Activated CD8-positive, alpha-beta T cell treated with anti-CD3 and anti-CD28 coated beads, Interleukin-2, amount 10 ng/mL, durations not matched to agents 7 days and 5 days (primary cell): ENCODE measurements around the gene HOXC10. TPM values are rescaled to one million over a fixed set of nuclear protein-coding genes. Genes with fewer than 3 reads are reported as not detected.

Experiments
- ATAC-seq: fragments of 150-1000 bp; cut with Tn5 transposase; one replicate; pipeline ENCODE4 v1.10.0; 2021; ENCODE audit warnings: moderate library complexity
- CTCF ChIA-PET: fragments of 350-600 bp; sonication (Branson Sonifier 250); formaldehyde crosslinking; loops from one replicate; lab custom pipeline; 2021; ENCODE audit warnings: antibody characterized with exemption; lab: Charles Lee
- POLR2A ChIA-PET: fragments of 350-600 bp; sonication (Branson Sonifier 250); formaldehyde crosslinking; loops from one replicate; lab custom pipeline; 2021; ENCODE audit warnings: antibody characterized with exemption; lab: Charles Lee
- DNase-seq: peaks from one replicate; pipeline ENCODE4 v3.0.0-alpha.2; 2020
- H3K27ac Mint-ChIP-seq: one replicate; pipeline ENCODE4 v1.8.0; 2021; ENCODE audit warnings: mild to moderate bottlenecking, mixed read lengths
- H3K27me3 Mint-ChIP-seq: one replicate; pipeline ENCODE4 v1.8.0; 2021; ENCODE audit warnings: low read depth, mixed read lengths
- H3K36me3 Mint-ChIP-seq: one replicate; pipeline ENCODE4 v1.8.0; 2021; ENCODE audit warnings: low read depth, mixed read lengths
- H3K4me1 Mint-ChIP-seq: one replicate; pipeline ENCODE4 v1.8.0; 2021; ENCODE audit warnings: low read depth, mixed read lengths
- H3K4me3 Mint-ChIP-seq: one replicate; pipeline ENCODE4 v1.8.0; 2021; ENCODE audit warnings: mild to moderate bottlenecking, mixed read lengths
- H3K9me3 Mint-ChIP-seq: one replicate; pipeline ENCODE4 v1.8.0; 2022; ENCODE audit warnings: mixed read lengths; ENCODE audit not compliant: insufficient read depth
- total RNA-seq, 2 experiments: library from RNA; stranded (reverse); gene quantifications; one replicate each; pipeline ENCODE4 v1.2.3, GENCODE V29; 2021

Gene HOXC10
- total RNA-seq, 2 experiments from 2014 or later, result not detected

GRCh38 chr12:53968214-53969127, 16.5 kb upstream of the HOXC10 start:
- Mint-ChIP-seq H3K4me1 (peaks cover 26% of the 10 kb centered on the region), H3K27me3 (peaks cover 98% of the 10 kb centered on the region), H3K9me3 (no peaks in the 10 kb centered on the region), H3K4me3 (no peak overlapping the region), H3K36me3 (peaks cover 7% of the 10 kb centered on the region), H3K27ac (no peak overlapping the region)
- DNase-seq (no peak), ATAC-seq (no peak)
- CTCF ChIA-PET, result interaction anchor here (0.9 kb wide), 1 partner anchor 232 kb away, joined by 3 read pairs; no protein-coding TSS in a partner anchor
- POLR2A ChIA-PET, result interaction anchor here (0.8 kb wide), 1 partner anchor 9 kb away, joined by 3 read pairs; no protein-coding TSS in a partner anchor

GRCh38 chr12:53969588-53970259, 15.2 kb upstream of the HOXC10 start:
- H3K4me3 Mint-ChIP-seq, result no peak overlapping the region
- ChIA-PET CTCF (no interaction called here), POLR2A (no interaction called here)
- peaks cover 7% of the 10 kb centered on the region for H3K36me3 Mint-ChIP-seq
- peaks cover 18% of the 10 kb centered on the region for H3K4me1 Mint-ChIP-seq
- no peaks in the 10 kb centered on the region for H3K9me3 Mint-ChIP-seq
- no peak for DNase-seq
- H3K27me3 Mint-ChIP-seq, result peaks cover 94% of the 10 kb centered on the region
- no peak for ATAC-seq
- H3K27ac Mint-ChIP-seq, result no peak overlapping the region

GRCh38 chr12:53970451-53970850, 14.5 kb upstream of the HOXC10 start:
- peaks cover 7% of the 10 kb centered on the region for H3K36me3 Mint-ChIP-seq
- DNase-seq, result no peak
- peaks cover 91% of the 10 kb centered on the region for H3K27me3 Mint-ChIP-seq
- peaks cover 18% of the 10 kb centered on the region for H3K4me1 Mint-ChIP-seq
- H3K4me3 Mint-ChIP-seq, result no peak overlapping the region
- no peak overlapping the region for H3K27ac Mint-ChIP-seq
- CTCF ChIA-PET, result no interaction called here
- no peaks in the 10 kb centered on the region for H3K9me3 Mint-ChIP-seq
- no peak for ATAC-seq
- POLR2A ChIA-PET, result no interaction called here

GRCh38 chr12:53971129-53971528, 13.8 kb upstream of the HOXC10 start:
- no peak for ATAC-seq
- Mint-ChIP-seq H3K4me1 (peaks cover 19% of the 10 kb centered on the region), H3K27me3 (peaks cover 90% of the 10 kb centered on the region), H3K4me3 (no peak overlapping the region), H3K27ac (no peak overlapping the region), H3K9me3 (no peaks in the 10 kb centered on the region), H3K36me3 (peaks cover 9% of the 10 kb centered on the region)
- no peak for DNase-seq
- ChIA-PET POLR2A (interaction anchor here (0.6 kb wide), 1 partner anchor 35 kb away, joined by 3 read pairs; no protein-coding TSS in a partner anchor), CTCF (interaction anchor here (0.8 kb wide), 1 partner anchor 230 kb away, joined by 3 read pairs; no protein-coding TSS in a partner anchor)

GRCh38 chr12:53971686-53972085, 13.3 kb upstream of the HOXC10 start:
- DNase-seq (no peak), ATAC-seq (no peak)
- Mint-ChIP-seq H3K9me3 (no peaks in the 10 kb centered on the region), H3K27me3 (peaks cover 90% of the 10 kb centered on the region), H3K4me3 (no peak overlapping the region), H3K36me3 (peaks cover 9% of the 10 kb centered on the region), H3K4me1 (peaks cover 14% of the 10 kb centered on the region), H3K27ac (no peak overlapping the region)
- CTCF ChIA-PET, result interaction anchor here (0.8 to 1.3 kb wide), 2 partner anchors 21 to 229 kb away, joined by 3 read pairs; no protein-coding TSS in a partner anchor
- POLR2A ChIA-PET, result interaction anchor here (0.6 kb wide), 1 partner anchor 34 kb away, joined by 3 read pairs; no protein-coding TSS in a partner anchor

- Mint-ChIP-seq H3K9me3 (no peaks in the 10 kb centered on the region), H3K27ac (no peak overlapping the region), H3K4me1 (peaks cover 14% of the 10 kb centered on the region), H3K4me3 (no peak overlapping the region), H3K36me3 (peaks cover 9% of the 10 kb centered on the region), H3K27me3 (peaks cover 91% of the 10 kb centered on the region)
- no peak for ATAC-seq
- DNase-seq, result no peak
- CTCF ChIA-PET, result interaction anchor here (0.8 to 1.4 kb wide), 3 partner anchors 13 to 229 kb away, joined by 3 read pairs; no protein-coding TSS in a partner anchor
- POLR2A ChIA-PET, result no interaction called here
These were observed 12.7 kb upstream of the HOXC10 start for GRCh38 chr12:53972152-53972702.

GRCh38 chr12:53972722-53973235, 12.2 kb upstream of the HOXC10 start, which contains the start of gene HOXC11:
Gene HOXC11, plus strand, starts transcription at chr12:53973126. Its CDS starts 116 bp downstream, at chr12:53973242.
- CTCF ChIA-PET, result interaction anchor here (1.3 to 1.4 kb wide), 2 partner anchors 13 to 22 kb away, joined by 3 read pairs; no protein-coding TSS in a partner anchor
- no peak for DNase-seq
- H3K9me3 Mint-ChIP-seq, result no peaks in the 10 kb centered on the region
- peaks cover 14% of the 10 kb centered on the region for H3K4me1 Mint-ChIP-seq
- H3K27ac Mint-ChIP-seq, result peak within 1 kb of the TSS; percentile 77
- POLR2A ChIA-PET, result no interaction called here
- peaks cover 90% of the 10 kb centered on the region for H3K27me3 Mint-ChIP-seq
- H3K4me3 Mint-ChIP-seq, result peak within 1 kb of the TSS; percentile 46
- peaks cover 9% of the 10 kb centered on the region for H3K36me3 Mint-ChIP-seq
- no peak for ATAC-seq

- ChIA-PET POLR2A (no interaction called here), CTCF (interaction anchor here (1.4 kb wide), 1 partner anchor 12 kb away, joined by 3 read pairs; no protein-coding TSS in a partner anchor)
- no peak for DNase-seq
- H3K36me3 Mint-ChIP-seq, result peaks cover 9% of the 10 kb centered on the region
- ATAC-seq, result no peak
- H3K4me1 Mint-ChIP-seq, result peaks cover 17% of the 10 kb centered on the region
- H3K27ac Mint-ChIP-seq, result peak overlapping the region; percentile 77
- H3K27me3 Mint-ChIP-seq, result peaks cover 89% of the 10 kb centered on the region
- no peaks in the 10 kb centered on the region for H3K9me3 Mint-ChIP-seq
- H3K4me3 Mint-ChIP-seq, result peak overlapping the region; percentile 46
These were observed 11.5 kb upstream of the HOXC10 start for GRCh38 chr12:53973236-53974042.

- DNase-seq (no peak), ATAC-seq (peak; percentile 42)
- ChIA-PET POLR2A (no interaction called here), CTCF (no interaction called here)
- Mint-ChIP-seq H3K27me3 (peaks cover 89% of the 10 kb centered on the region), H3K4me1 (peaks cover 17% of the 10 kb centered on the region), H3K36me3 (peaks cover 9% of the 10 kb centered on the region), H3K4me3 (peak within 1 kb of the TSS; percentile 40), H3K9me3 (no peaks in the 10 kb centered on the region), H3K27ac (peak within 1 kb of the TSS; percentile 60)
These were observed 10.6 kb upstream of the HOXC10 start, which contains the start of gene HOTAIR for GRCh38 chr12:53974084-53975063. Gene HOTAIR, minus strand, starts transcription at chr12:53974954.

- ChIA-PET CTCF (no interaction called here), POLR2A (no interaction called here)
- Mint-ChIP-seq H3K4me3 (no peak overlapping the region), H3K9me3 (no peaks in the 10 kb centered on the region), H3K36me3 (peaks cover 9% of the 10 kb centered on the region), H3K27ac (no peak overlapping the region), H3K4me1 (peaks cover 17% of the 10 kb centered on the region), H3K27me3 (peaks cover 89% of the 10 kb centered on the region)
- no peak for DNase-seq
- no peak for ATAC-seq
These were observed 9.9 kb upstream of the HOXC10 start for GRCh38 chr12:53975064-53975471.
